ENCODE measurements around the gene VTN.

The VTN gene

DNA sequence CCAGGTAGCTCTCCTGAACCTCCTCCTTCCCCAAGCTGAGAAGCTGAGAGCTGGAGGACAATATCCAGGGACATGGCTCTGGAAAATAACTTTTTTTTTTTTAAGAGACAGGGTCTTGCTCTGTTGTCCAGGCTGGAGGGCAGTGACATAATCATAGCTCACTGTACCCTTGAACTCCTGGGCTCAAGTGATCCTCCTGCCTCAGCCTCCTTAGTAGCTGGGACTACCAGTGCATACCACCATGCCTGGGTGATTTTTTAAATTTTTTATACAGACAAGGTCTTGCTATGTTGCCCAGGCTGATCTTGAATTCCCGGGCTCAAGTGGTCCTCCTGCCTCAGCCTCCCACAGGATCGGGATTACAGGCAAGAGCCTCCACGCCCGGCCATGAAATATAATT, 29.7 kb upstream of the VTN start:
- ATAC-seq (ENCODE audit: low read depth) (no peak), DNase-seq (ENCODE audit: low spot score) (no peak)
- Histone ChIP-seq H3K9me3 (ENCODE audit: severe bottlenecking) (no peaks in the 10 kb centered on the region), H3K27me3 (ENCODE audit: insufficient read depth, poor library complexity, severe bottlenecking) (no peaks in the 10 kb centered on the region), H3K4me1 (ENCODE audit: insufficient read depth, poor library complexity, severe bottlenecking) (no peaks in the 10 kb centered on the region), H3K4me3 (ENCODE audit: severe bottlenecking) (no peak overlapping the region), H3K36me3 (ENCODE audit: low read depth) (peaks cover 61% of the 10 kb centered on the region), H3K27ac (ENCODE audit: poor library complexity, severe bottlenecking) (no peak overlapping the region)
- TF ChIP-seq, protein P1, sequence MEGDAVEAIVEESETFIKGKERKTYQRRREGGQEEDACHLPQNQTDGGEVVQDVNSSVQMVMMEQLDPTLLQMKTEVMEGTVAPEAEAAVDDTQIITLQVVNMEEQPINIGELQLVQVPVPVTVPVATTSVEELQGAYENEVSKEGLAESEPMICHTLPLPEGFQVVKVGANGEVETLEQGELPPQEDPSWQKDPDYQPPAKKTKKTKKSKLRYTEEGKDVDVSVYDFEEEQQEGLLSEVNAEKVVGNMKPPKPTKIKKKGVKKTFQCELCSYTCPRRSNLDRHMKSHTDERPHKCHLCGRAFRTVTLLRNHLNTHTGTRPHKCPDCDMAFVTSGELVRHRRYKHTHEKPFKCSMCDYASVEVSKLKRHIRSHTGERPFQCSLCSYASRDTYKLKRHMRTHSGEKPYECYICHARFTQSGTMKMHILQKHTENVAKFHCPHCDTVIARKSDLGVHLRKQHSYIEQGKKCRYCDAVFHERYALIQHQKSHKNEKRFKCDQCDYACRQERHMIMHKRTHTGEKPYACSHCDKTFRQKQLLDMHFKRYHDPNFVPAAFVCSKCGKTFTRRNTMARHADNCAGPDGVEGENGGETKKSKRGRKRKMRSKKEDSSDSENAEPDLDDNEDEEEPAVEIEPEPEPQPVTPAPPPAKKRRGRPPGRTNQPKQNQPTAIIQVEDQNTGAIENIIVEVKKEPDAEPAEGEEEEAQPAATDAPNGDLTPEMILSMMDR (IDR thresholded peaks at IDR 0.05; ENCODE audit: poor library complexity, severe bottlenecking), result no peak

DNA sequence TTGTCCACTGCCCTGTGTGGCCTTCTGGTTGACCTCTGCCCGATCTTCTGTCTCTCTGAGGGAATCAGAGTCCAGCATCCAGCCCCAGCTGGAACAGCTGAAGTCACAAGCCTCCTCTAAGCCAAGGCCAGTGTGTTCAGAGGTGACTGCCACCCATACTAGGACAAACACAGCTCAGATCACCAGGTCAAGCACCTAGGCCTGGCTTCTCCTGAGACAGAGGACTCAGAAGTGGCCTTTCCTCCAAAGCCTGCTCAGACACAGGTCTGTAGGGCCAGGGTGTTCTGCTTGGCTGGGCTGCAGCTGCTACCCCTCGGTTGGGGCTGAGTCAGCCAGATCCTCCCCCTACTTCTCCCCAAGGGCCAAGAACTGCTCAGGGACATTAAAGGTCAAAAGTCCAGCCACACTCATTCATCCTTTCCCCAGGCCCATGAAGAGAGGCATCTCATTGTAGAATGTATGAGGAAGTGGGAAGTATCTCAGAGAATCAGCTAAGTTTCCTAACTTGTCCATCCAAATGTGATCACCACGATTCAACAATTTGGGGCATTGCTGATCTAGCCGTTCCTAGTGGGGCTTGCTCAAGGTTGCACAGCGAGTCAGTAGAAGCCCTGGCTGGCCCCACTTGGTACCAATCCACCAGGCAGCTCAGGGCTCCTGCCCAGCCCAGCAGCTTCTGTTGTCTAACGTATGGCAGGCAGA, 28.3 kb upstream of the VTN start:
- ATAC-seq (ENCODE audit: low read depth) (no peak; the same call in 2 of the 3 replicates), DNase-seq (ENCODE audit: low spot score) (no peak)
- H3K4me3 ChIP-seq (ENCODE audit: severe bottlenecking), result no peak overlapping the region
- H3K36me3 ChIP-seq (ENCODE audit: low read depth), result peaks cover 48% of the 10 kb centered on the region
- H3K27ac ChIP-seq (ENCODE audit: poor library complexity, severe bottlenecking), result no peak overlapping the region
- TF ChIP-seq, protein P1 (IDR thresholded peaks at IDR 0.05; ENCODE audit: poor library complexity, severe bottlenecking), result no peak
- H3K4me1 ChIP-seq (ENCODE audit: insufficient read depth, poor library complexity, severe bottlenecking), result peaks cover 5% of the 10 kb centered on the region
- no peaks in the 10 kb centered on the region for H3K9me3 ChIP-seq (ENCODE audit: severe bottlenecking)
- no peaks in the 10 kb centered on the region for H3K27me3 ChIP-seq (ENCODE audit: insufficient read depth, poor library complexity, severe bottlenecking)

DNA sequence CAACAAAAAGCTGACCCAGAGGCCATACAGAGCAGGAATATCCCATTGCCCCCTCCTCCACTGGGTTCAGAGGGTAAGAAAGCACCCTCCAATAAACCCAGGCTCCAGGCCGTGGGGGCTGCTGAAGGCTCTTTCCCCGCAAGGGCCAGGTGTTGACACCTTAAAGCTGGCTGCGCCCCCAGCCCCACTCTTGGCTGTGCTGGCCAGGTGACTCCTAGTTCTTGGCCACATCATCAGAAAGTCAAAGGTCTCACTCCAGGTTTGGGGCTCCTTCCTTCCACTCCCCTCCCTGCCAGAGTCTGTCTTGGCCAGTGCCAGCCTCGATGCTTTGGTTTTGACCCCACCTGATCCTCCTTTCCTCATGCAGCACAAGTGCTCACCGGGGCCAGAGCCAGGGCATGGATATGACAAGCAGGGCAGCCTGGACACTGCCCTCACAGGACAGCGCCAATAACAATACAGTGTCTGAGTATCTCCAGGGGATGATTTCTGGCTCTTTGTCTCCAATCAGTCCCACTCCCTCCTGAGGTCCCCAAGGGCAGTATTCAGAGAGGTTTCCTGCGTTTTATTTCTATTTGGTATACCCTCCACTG, 27.7 kb upstream of the VTN start:
- Histone ChIP-seq H3K27me3 (ENCODE audit: insufficient read depth, poor library complexity, severe bottlenecking) (no peaks in the 10 kb centered on the region), H3K27ac (ENCODE audit: poor library complexity, severe bottlenecking) (no peak overlapping the region), H3K9me3 (ENCODE audit: severe bottlenecking) (no peaks in the 10 kb centered on the region), H3K36me3 (ENCODE audit: low read depth) (peaks cover 41% of the 10 kb centered on the region), H3K4me1 (ENCODE audit: insufficient read depth, poor library complexity, severe bottlenecking) (peaks cover 5% of the 10 kb centered on the region), H3K4me3 (ENCODE audit: severe bottlenecking) (no peak overlapping the region)
- TF ChIP-seq, protein P1 (IDR thresholded peaks at IDR 0.05; ENCODE audit: poor library complexity, severe bottlenecking), result no peak
- DNase-seq (ENCODE audit: low spot score) (no peak), ATAC-seq (ENCODE audit: low read depth) (no peak; the same call in 2 of the 3 replicates)

DNA sequence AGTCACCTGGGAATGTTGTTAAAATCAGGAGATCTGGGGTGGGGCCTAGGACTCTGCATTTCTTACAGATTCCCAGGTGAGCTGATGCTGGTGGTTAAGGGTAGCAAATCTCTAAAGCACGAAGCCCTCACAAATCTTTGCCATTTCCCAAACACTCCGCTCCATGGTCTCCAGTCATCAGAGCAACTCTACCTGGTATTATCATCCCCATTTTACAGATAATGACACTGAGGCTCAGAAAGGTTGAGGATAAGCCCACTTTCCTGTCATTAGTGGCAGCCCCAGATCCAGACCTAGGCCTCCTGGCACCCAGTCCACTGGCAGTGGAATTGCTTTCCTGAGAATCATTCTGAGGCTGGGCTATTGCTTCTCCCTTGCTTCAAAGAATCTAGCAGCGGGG, 27.2 kb upstream of the VTN start:
- Histone ChIP-seq H3K36me3 (ENCODE audit: low read depth) (peaks cover 36% of the 10 kb centered on the region), H3K4me3 (ENCODE audit: severe bottlenecking) (no peak overlapping the region), H3K27me3 (ENCODE audit: insufficient read depth, poor library complexity, severe bottlenecking) (no peaks in the 10 kb centered on the region), H3K4me1 (ENCODE audit: insufficient read depth, poor library complexity, severe bottlenecking) (peaks cover 5% of the 10 kb centered on the region), H3K9me3 (ENCODE audit: severe bottlenecking) (no peaks in the 10 kb centered on the region), H3K27ac (ENCODE audit: poor library complexity, severe bottlenecking) (no peak overlapping the region)
- ATAC-seq (ENCODE audit: low read depth) (no peak), DNase-seq (ENCODE audit: low spot score) (no peak)
- TF ChIP-seq, protein P1 (IDR thresholded peaks at IDR 0.05; ENCODE audit: poor library complexity, severe bottlenecking), result no peak
